ENCODE measurements around the gene TRANK1. TPM values are rescaled to one million over a fixed set of nuclear protein-coding genes. Genes with fewer than 3 reads are reported as not detected.
"Not testable (repeated sequence)": the region's sequence is repeated elsewhere in the genome, so short reads cannot be mapped to it uniquely, and the experiment has no call there.

The TRANK1 gene
- total and polyA plus RNA-seq, 2 donors from 2014 or later, result 1.2 to 21.4 TPM

- H3K36me3 ChIP-seq (ENCODE audit: control insufficient read depth in 2 of 3, insufficient read depth in 3 of 3, low read length in 3 of 3), result peaks cover 0 to 10% (median 2%) of the 10 kb centered on the region in 3 donors
- no peak for FAIRE-seq
- no peak for DNase-seq
- no peaks in the 10 kb centered on the region for H3K9me3 ChIP-seq (ENCODE audit: control insufficient read depth in 2 of 3, insufficient read depth in 1 of 3, low read length in 3 of 3)
- no peak for TF ChIP-seq CTCF (IDR thresholded peaks at IDR 0.05; ENCODE audit: borderline replicate concordance, extremely low read depth, insufficient read depth)
- no peak overlapping the region for H3K9ac ChIP-seq (ENCODE audit: low read length in 3 of 3)
- intact Hi-C loops (cut with DNase I), result no loop called here
- no peak overlapping the region for H3K4me3 ChIP-seq (ENCODE audit: low read length in 3 of 3)
- H3K27me3 ChIP-seq (ENCODE audit: control insufficient read depth, insufficient read depth, low read length), result no peaks in the 10 kb centered on the region
- peaks cover 0 to 3% (median 0%) of the 10 kb centered on the region in 3 donors for H3K4me1 ChIP-seq (ENCODE audit: control insufficient read depth in 2 of 3, insufficient read depth in 2 of 3, low read depth in 1 of 3, low read length in 3 of 3)
- peak overlapping the region in 1 of 2 donors; percentile 20 for H3K27ac ChIP-seq (ENCODE audit: low read depth in 2 of 2, low read length in 2 of 2)
Observed at GRCh38 chr3:36892457-36893136, 52.3 kb downstream of the TRANK1 start.

GRCh38 chr3:36891701-36892160 is 53.1 kb downstream of the TRANK1 start:
- peaks cover 0 to 10% (median 2%) of the 10 kb centered on the region in 3 donors for H3K36me3 ChIP-seq (ENCODE audit: control insufficient read depth in 2 of 3, insufficient read depth in 3 of 3, low read length in 3 of 3)
- DNase-seq, result peak in 1 of 5 donors; percentile 16

GRCh38 chr3:36891097-36891496 is 53.8 kb downstream of the TRANK1 start:
- H3K9ac ChIP-seq (ENCODE audit: low read length in 3 of 3); H3K36me3 ChIP-seq (ENCODE audit: control insufficient read depth in 2 of 3, insufficient read depth in 3 of 3, low read length in 3 of 3); H3K27ac ChIP-seq (ENCODE audit: low read depth in 2 of 2, low read length in 2 of 2); FAIRE-seq; DNase-seq; H3K4me3 ChIP-seq (ENCODE audit: low read length in 3 of 3); intact Hi-C loops (cut with DNase I); H3K4me1 ChIP-seq (ENCODE audit: control insufficient read depth in 2 of 3, insufficient read depth in 2 of 3, low read depth in 1 of 3, low read length in 3 of 3); H3K9me3 ChIP-seq (ENCODE audit: control insufficient read depth in 2 of 3, insufficient read depth in 1 of 3, low read length in 3 of 3); H3K27me3 ChIP-seq (ENCODE audit: control insufficient read depth, insufficient read depth, low read length): not testable (repeated sequence)

More at GRCh38 chr3:36891701-36892160, 53.1 kb downstream of the TRANK1 start:
- Histone ChIP-seq H3K9me3 (ENCODE audit: control insufficient read depth in 2 of 3, insufficient read depth in 1 of 3, low read length in 3 of 3) (no peaks in the 10 kb centered on the region), H3K27ac (ENCODE audit: low read depth in 2 of 2, low read length in 2 of 2) (peak overlapping the region in 1 of 2 donors; percentile 34), H3K4me3 (ENCODE audit: low read length in 3 of 3) (no peak overlapping the region), H3K27me3 (ENCODE audit: control insufficient read depth, insufficient read depth, low read length) (no peaks in the 10 kb centered on the region), H3K9ac (ENCODE audit: low read length in 3 of 3) (no peak overlapping the region), H3K4me1 (ENCODE audit: control insufficient read depth in 2 of 3, insufficient read depth in 2 of 3, low read depth in 1 of 3, low read length in 3 of 3) (peaks cover 0 to 3% (median 0%) of the 10 kb centered on the region in 3 donors)
- no peak for TF ChIP-seq CTCF (IDR thresholded peaks at IDR 0.05; ENCODE audit: borderline replicate concordance, extremely low read depth, insufficient read depth)
- intact Hi-C loops (cut with DNase I), result no loop called here
- FAIRE-seq, result no peak

- H3K9ac ChIP-seq (ENCODE audit: low read length in 3 of 3), result no peak overlapping the region
- no peak for FAIRE-seq
Observed at GRCh38 chr3:36890261-36890660, 54.6 kb downstream of the TRANK1 start.

More at GRCh38 chr3:36890261-36890660, 54.6 kb downstream of the TRANK1 start:
- DNase-seq, result no peak
- no peak for TF ChIP-seq CTCF (IDR thresholded peaks at IDR 0.05; ENCODE audit: borderline replicate concordance, extremely low read depth, insufficient read depth)
- no peaks in the 10 kb centered on the region for H3K9me3 ChIP-seq (ENCODE audit: control insufficient read depth in 2 of 3, insufficient read depth in 1 of 3, low read length in 3 of 3)
- intact Hi-C loops (cut with DNase I), result no loop called here
- peaks cover 0 to 3% (median 0%) of the 10 kb centered on the region in 3 donors for H3K4me1 ChIP-seq (ENCODE audit: control insufficient read depth in 2 of 3, insufficient read depth in 2 of 3, low read depth in 1 of 3, low read length in 3 of 3)
- H3K4me3 ChIP-seq (ENCODE audit: low read length in 3 of 3), result no peak overlapping the region
- H3K27ac ChIP-seq (ENCODE audit: low read depth in 2 of 2, low read length in 2 of 2), result no peak overlapping the region
- H3K27me3 ChIP-seq (ENCODE audit: control insufficient read depth, insufficient read depth, low read length), result no peaks in the 10 kb centered on the region
- H3K36me3 ChIP-seq (ENCODE audit: control insufficient read depth in 2 of 3, insufficient read depth in 3 of 3, low read length in 3 of 3), result peaks cover 0 to 10% (median 2%) of the 10 kb centered on the region in 3 donors
